Measurements from ENCODE around the gene MIF4GD.
"Not testable (repeated sequence)": the region's sequence is repeated elsewhere in the genome, so short reads cannot be mapped to it uniquely, and the experiment has no call there.

MIF4GD gene

DNA sequence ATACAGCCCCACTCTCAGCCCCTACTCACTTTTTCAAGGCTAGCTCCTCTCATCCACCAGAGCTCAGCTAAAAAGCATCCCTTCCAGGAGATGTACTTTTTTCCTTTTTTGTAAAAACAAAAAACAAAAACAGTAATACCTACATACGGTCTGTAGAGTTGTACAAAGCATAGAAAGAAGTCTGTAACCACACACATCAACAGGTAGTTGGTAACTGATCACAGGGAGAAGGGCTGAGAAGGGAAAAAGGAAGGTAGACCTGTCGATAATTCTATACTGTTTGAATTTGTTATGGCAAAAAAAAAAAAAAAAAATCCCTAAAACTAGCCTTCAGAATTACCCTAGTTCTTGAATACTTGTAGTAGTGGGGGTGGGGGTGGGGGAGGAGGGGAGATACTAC lies 17.3 kb upstream of the MIF4GD start:
- no peak for DNase-seq

DNA sequence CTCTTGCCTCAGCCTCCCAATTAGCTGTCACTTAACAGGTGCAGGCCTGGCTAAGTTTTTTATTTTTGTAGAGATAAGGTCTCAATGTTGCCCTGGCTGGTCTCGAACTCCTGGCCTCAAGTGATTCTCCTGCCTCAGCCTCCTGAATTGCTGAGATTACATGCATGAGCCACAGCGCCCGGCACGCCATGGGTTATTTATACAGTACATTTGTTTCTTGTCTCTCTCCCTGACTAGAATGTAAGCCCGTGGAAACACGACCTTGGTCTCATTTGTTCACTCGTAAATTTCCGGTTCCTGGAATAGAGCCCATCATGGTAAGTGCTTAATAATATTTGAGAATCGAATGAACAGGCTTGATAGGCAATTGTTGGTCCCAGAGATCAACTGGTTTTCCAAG lies 16.2 kb upstream of the MIF4GD start:
- no peak for DNase-seq

DNA sequence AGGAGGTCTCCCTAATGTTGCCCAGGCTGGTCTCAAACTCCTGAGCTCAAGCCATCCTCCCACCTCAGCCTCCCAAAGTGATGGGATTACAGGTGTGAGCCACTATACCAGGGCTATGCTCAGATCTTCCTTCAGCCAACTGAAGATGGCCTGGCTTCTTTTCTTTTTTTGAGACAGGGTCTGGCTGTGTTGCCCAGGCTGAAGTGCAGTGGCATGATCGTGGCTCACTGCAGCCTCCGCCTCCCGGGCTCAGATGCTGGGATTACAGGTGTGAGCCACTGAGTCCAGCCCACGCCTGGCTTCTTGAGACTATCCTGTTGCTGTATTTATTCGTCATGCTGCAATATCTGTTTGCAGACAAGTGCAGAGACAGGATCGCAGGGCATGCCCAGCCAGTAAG lies 14.1 kb upstream of the MIF4GD start:
- no peak for DNase-seq

DNA sequence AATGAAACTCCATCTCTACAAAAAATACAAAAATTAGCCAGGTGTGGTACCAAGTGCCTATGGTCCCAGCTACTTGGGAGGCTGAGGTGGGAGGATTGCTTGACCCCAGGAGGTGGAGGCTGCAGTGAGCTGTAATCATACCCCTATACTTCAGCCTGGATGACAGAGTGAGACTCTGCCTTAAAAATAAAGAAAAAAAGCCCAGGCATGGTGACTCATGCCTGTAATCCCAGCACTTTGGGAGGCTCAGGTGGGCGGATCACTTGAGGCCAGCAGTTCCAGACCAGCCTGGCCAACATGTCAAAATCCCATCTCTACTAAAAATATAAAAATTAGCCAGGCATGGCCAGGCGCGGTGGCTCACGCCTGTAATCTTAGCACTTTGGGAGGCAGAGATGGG lies 9.2 kb upstream of the MIF4GD start:
- DNase-seq, result not testable (repeated sequence)

DNA sequence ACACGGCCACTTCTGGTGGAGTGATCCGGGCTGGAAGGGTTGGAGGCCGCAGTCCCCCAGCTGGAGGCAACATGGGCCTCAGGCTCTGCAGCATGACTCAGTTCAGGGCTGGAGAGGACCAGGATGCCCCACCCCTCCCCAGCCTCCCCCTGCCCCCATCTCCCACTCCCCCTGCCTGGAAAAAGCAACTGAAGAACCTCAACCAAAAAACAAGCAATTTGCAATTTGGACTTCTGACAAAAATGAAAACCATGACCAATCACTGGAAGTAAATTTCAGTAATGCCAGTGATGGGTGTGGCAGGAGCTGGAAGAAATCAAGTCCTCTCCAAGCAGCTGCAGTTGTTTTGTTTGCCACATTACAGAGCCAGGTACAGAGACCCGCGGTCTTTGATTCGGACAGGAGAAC lies 6.6 kb upstream of the MIF4GD start:
- DNase-seq, result no peak

DNA sequence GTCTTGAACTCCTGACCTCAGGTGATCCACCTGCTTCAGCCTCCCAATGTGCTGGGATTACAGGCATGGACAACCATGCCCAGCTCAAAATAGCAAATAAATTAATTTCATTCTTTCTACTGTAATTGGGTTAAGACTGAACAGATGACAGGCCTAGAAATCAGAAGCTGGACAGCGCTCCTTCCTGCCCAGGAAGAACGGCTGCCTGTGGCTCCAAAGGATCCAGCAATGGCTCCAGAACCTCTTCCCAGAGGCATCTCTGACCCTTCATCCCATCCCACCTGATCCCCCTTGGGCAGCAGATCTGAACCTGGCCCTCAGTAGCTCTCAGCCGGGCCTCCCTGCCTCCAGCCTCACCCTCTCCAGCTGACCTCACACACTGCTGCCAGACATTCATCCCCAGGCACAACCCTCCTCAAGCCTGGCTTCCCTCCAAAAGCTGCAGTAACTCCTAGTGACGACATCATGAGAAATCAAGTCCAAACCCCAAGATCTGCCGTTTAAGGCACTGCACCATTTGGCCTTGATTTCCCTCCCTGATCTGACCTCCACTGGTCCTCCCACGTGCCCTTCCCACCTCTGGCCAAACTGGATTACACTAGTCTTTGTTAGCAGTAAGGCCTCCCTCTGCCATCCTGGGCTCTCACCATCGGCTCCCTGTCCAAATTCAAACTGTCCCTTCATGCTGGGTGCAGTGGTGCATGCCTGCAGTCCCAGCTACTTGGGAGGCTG lies 3.1 kb upstream of the MIF4GD start:
- no peak for DNase-seq

DNA sequence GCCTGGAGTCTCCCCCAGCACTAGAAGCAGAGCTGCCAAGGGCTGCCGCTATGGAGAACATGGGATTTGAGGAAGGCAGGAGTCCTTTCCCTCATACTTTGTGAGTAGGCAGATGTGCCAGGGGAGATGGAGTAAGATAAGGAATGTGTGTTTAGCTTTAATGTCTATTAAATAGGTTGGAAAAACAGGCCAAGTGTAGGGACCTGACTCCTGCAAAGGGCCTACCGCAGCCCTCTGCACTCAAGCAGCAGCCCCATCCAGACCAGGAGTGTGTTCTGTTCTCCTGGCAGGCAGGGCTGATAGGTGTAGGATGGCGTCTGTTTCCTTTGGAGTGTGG lies 1.8 kb upstream of the MIF4GD start:
- DNase-seq, result no peak

DNA sequence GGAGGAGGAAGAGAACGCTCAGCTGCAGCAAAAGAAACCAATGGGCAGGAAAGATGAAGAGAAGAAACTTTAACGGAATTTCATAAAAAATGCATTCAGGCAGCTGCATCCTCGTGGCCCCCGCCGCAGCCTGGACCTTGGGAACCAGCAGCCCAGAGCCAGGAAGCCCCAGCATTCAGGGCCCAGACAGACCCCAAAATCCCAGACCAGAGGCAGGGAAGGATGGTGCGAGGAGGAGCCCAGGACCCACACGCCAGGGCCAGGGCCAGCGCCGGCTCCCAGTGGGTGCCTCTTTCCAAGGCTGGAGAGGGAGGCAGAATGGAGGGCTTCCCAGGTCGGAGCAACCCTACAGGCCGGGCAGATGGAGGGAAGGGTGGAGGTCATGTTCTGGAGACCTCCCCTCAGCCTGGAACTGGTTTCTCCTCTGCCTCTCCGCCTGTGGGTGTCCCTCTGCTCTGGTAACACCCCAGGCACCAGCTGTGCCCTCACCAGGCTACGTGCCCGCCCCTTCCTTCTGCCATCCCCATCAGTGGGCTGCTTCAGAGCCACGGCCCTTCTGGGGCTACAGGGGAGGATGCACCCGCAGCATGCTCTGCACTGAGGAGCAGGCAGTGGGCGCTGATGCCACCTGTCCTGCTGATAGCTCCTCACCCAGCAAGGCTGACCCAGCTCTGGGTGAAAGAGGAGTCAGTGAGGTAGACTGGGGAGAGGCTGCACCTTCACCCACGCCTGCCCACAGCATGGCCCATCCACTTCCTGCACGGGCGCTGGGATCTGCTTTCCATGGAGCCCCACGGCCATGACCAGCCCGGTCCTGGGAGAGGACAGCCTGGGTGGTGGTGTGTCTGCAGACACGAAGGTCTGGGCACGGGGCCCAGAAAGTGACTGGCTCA lies 1.2 kb upstream of the MIF4GD start:
- peak; percentile 48 to 53 for DNase-seq

DNA sequence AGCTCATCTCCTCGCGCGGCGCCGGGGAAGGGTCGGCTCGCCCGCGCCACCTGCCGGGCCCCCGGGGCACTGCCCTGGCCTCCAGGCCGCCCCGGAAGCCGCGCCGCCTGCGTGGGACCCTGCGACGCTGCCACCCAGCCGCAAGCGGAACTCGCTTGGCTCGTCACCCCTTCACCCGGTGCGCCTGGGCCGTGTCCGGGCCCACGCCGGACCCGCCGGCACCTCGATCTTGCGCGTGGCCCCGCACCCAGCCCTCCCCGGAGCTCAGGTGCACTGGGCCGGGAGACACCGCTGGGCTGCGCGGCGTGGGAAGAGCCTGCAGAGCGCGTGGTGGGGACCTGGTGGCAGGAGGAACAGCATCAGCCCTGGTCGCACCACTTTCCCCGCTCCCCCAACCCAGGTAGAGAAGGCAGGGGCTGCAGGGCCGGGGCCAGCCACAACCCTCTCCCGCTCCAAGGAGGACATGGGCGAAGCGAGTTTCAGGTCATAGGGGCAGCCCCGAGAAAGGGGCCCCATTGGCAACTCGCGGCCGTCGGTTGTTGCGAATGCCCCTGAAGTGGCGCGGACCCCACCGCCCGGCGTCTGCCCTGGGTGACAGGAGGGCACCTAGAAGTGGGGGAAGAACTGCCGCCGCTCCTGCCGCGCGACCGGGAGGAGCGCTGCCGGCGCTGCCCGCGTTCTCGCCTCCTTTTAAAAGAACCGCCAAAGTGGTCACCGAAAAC lies 363 bp upstream of the MIF4GD start:
- DNase-seq, result peak; percentile 89 to 94

DNA sequence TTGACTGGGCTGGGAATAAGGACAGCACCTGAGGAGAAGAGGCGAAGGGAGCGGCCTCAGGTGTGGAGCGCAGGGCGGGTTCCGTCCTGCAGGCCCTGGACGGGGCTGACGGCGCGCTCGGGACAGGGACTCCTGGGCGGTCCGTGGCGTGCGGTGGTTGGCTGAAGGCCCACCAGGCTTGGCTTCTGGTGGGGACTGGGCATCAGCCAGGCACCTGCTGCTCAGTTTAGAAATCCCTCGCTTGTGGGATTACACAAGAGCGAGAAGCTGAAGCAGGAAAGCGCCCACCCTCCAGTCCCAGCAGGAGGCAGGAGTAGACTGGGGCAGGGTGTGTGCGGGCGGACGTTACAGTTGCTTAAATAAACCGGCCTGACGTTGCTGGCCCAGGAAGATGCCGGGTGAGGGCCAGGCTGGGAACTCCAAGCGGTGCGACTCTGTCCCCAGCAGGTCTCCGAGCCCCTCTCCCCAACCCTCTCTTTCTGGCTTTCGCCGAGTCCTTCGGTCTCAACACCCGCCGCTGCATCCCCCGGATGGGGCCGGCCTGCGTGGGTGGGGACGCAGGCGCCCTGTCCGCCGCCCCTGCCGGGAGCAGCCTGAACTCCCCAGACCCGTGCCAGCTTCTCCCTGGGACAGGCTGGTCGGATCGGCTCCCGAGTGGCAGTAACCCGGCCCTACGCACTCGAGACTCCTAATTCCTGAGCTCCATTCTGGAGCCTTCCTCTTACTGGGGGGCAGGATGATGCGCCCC lies 639 bp downstream of the MIF4GD start:
- peak; percentile 82 to 85 for DNase-seq

DNA sequence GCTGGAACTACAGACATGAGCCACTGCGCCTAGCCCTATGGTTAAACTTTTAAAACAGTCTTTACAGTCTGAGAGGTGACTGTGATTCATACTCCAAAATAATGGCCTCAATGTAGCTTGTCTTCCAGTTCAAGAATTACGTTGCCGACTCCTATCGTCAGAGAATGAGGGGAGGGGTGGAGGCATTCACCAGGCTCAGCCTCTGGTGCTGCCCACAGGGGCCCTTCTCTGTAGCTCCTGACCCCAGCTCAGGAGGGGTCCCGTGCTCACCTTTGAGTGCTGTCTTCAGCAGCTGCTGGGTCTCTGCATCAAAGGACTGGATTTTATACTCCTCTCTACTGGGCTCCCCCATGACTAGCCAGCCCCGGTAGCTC lies 1.2 kb downstream of the MIF4GD start:
- no peak for DNase-seq

DNA sequence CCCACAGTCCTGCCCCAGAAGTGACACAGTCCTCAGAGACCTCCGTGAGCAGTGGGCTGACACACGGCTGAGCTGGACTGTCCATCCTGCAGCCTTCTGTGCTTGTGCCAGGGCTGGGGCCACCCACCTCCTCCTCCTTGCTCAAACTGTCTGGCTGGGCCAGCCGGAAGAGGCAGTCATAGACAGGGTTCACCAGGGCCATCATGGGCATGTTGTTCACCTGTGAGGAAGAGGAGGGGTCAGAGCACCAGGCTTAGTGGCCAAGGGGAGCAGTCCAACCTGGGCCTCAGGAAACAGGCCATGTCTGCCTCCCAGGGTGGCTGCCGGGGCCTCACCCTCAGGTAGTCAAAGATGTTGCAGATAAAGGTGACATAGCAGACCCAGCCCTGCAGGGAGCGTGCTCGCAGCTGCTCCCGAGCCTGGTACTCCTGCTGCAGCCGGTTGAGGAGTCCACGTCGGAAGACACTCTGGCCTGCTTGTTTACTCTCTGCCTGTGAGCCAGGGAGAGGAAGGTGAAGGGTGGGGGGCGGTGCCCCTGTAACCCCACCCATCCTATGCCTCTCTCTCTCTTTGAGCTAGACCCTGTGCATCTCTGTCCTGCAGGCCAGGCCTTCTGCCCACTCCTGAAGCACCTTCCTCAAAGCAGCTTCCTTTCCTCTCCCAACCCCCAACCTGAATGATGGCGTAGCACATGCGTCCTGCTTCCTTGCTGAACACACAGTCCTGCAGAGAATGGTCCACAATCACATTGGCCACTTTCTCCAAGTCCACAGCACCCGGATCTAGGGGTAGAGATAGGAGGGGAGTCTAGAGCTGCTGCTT lies 3.4 kb downstream of the MIF4GD start:
- peak in 1 of 2 experiments; percentile 28 for DNase-seq

DNA sequence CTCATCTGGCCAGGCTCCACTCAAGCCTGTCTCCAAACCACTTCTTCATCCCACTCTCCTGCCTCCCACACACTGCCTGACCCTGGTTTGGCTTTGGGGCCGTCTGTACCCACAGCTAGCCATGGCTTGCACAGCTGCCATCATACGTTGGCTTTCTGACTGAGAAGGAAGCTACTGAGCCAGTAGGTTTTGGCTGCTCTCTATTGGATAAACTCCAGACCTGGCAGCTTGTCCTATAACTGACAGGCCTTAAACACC lies 3.9 kb downstream of the MIF4GD start:
- no peak for DNase-seq

DNA sequence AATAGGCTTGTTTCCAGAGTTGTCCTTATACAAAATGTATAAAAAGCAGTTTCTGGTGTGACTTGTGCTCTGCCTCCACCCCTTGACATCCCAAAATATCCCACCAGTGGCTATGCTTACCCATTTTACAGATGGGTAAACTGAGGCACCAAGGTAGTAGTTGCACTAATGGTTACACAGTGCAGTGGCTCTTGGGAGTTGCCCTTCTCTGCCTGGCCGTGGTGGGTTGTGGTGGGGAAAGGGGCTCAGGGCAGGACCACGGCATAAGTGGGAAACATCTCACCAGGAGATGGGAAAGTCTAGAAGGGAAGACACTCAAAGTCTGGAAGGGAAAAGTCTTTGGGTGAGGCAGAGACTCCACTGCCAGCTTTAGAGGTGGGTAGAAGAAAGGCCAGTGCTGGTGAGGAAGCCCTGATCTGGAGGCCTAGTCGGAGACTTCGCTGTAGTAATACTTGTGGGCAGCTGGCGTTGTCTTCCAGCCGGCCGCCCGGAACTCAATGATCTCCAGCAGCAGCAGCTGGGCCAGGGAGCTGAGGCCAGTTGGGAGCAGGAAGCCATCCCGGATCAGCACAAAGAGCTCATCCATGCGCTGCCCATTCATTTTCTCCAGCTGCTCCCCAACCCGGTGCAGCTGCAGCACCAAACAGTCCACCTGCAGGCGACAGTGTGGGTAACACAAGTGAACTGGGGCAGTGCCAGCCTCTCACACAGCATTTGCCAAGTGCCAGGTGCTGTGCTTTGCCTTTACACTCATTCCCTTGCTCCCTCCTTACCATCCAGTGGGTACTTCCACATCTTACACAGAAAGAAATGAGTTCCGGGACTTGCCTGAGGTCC lies 4.5 kb downstream of the MIF4GD start:
- DNase-seq, result no peak

DNA sequence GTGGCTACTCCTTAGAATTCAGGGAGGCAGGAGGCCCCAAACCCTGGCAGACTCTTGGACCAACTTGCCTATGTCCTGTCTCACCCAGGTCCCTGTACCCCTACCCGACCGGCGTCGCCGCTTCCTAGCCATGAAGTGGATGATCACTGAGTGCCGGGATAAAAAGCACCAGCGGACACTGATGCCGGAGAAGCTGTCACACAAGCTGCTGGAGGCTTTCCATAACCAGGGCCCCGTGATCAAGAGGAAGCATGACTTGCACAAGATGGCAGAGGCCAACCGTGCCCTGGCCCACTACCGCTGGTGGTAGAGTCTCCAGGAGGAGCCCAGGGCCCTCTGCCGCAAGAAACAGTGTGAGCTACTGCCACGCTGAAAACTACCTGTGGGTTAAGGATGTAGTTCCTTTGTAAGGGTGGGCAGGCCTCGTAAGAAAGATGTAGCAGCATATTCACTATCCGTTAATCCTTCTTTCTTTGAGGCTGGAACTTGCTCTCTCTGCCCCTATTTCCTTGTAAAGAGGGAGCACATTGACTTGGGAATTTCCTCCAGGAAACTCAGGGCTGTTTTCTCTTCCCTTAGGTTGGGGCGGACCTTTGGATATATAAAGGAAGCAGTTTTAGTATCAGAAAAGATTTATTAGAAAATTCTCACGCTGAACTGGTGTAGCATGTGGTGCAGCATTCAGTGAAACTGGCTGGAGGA lies 5.3 kb downstream of the MIF4GD start:
- no peak for DNase-seq

DNA sequence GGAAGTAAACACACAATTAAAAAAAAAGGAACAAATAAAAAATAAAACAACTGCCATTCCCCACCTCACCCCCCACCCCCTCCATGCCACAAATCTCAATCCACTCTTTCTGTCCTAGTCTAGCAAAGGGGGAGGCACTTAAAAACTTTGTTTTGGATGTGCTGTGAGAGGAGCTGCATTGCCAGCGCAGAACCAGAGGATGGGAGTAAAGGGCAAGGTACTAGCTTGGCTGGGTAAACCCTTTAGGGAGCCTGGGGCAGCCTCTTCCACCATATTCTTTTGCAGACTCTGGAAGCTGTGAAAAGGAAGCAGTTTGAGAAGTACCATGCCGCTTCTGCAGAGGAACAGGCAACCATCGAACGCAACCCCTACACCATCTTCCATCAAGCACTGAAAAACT lies 8.0 kb downstream of the MIF4GD start:
- DNase-seq, result no peak

DNA sequence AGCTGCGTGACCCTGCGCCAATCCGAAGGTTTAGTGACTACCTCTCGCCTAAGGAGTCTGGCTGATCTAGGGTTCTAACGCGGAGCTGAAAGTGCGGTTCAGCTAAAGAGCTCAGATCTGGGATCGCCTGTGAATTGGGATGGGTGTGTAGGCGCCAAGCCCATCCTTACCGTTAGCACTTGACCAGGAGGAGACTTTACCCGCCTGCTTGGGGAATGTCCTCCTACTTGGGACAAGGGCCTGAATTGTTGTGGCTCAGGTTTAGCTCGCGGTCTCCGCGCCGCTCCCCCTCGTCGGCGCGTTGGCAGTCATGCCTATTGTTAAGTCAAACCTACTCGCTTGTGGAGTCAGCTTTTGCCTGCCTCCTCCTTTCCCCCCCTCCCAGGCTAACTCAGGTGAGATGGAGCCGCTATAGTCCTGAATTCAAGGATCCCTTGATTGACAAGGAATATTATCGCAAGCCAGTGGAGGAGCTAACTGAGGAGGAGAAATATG lies 8.9 kb downstream of the MIF4GD start:
- DNase-seq, result peak; percentile 52 to 53

DNA sequence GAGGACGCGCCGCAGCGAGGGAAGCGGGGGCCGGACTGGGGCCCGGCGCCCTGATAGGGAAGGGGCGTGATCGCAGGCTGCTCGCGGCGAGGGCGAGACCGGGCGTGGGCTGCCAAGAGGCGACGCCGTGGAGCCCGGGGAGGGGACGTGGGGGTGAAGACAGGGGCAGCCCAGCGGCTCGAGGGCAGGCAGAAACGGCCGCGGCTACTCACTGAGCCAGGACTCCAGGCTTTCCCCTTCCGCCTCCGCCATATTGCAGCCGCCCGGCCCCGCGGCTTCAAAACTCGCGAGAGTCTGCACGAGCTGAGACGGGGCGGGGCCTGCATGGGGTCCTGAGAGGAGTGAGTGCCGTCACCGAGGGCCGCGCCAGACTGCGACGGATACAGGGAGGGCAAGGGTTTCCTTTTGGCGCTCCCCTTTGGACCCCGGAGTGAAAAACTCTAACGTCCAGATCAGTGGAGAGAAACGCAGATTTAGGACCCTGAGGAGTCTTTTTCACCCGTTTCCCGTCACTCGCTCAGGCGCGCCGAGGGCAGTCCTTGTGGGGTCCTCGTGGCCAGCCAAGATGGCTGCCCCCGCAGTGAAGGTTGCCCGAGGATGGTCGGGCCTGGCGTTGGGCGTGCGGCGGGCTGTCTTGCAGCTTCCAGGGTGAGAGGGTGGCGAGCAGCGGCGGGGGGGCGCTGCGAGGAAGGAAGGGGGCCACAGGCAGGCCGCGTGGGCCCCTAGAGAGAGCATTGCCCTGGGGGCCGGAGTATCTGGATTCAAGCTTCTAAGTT lies 9.5 kb downstream of the MIF4GD start, which contains the start of the genes GGA3 and MRPS7:
GGA3 (minus strand) TSS at position 271 of the 776 bp plus-strand sequence; CDS start at position 252, 19 bp downstream.
MRPS7 (plus strand) TSS at position 544 of the 776 bp plus-strand sequence; CDS start at position 566, 22 bp downstream.
- peak; percentile 97 to 98 for DNase-seq

DNA sequence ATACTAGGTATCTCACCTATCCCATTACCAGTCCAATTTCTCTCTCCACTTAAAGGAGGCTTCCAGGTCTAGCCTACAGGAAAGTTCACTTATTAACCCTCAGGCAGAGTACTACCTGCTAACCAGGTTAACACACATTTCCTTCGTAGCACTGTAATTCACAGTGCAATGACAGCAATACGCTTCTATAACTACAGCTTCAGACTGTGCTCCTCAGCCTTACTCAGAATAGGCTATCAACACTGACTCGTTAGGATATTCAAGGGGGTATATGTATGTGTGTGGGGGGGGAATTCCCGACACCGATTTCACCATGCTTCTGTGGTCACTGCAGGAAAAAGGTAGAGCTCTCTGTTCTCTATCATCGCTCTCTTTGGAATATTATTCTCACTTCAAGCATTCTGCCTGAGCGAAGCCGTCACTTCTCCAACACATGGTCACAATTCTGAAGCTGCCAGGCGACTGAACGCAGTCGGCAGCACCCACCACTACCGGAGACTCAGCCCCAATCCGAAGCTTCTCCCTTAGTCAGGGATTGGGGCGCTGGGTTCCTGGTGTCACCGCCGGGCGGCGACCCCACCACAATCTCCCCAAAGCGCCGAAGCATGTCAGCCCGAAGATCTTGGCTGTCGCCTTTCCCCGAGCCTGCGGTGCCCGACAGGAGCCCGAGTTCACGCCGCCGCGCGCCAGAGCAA lies 10.2 kb downstream of the MIF4GD start:
- DNase-seq, result no peak

Measured in activated T-cell treated with anti-CD3 and anti-CD28 coated beads, Interleukin-2, amount 50 U/mL, for 48 hours (primary cell).